ENCODE measurements around the gene KRTAP5-3. TPM values are rescaled to one million over a fixed set of nuclear protein-coding genes. Genes with fewer than 3 reads are reported as not detected.
A peak's percentile ranks its signal among the peaks of the same experiment; 100 is the strongest.

Gene KRTAP5-3
- total RNA-seq, 4 donors from 2014 or later: not detected

DNA sequence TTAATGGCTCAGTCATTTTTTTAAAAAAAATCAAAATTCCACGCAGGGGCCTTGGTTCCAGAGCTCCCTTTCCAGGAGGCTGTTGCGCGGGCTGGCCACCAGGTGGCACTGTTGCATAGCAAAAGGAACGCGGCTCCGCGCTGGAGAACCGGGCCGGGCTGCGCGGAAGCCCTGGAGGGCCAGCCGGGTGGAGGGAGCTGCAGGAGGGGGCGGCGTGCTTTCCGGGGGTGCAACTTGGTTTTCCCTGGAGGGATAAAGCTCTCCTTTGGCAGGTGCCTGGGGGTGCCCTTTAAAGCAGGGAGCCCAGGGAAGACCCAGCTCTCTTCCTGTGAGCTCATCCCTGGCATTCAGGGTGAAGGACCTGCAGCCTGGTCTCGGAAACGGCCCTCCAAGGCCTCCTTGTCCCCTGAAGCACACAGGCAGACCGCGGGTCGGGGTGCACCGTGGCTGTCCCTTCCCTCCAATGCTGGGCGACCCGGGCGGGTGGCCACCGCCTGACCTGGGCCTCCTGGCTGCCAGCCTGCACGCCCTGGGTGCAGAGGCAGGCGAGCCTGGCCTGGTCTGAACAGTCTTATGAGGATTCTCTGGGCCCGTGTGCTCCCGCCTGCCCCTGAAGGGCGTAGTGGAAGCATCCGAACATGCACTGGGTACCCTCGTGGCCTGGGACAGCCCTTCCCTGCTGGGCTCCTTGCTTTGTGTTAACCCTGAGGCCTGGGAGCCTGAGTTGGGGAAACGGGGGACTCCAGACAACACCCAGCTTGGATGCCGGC, 44.7 kb upstream of the KRTAP5-3 start:
- ATAC-seq (ENCODE audit: low FRiP score) (peak; percentile 63), DNase-seq (ENCODE audit: low spot score) (peak; percentile 64)
- TF ChIP-seq, protein P1, sequence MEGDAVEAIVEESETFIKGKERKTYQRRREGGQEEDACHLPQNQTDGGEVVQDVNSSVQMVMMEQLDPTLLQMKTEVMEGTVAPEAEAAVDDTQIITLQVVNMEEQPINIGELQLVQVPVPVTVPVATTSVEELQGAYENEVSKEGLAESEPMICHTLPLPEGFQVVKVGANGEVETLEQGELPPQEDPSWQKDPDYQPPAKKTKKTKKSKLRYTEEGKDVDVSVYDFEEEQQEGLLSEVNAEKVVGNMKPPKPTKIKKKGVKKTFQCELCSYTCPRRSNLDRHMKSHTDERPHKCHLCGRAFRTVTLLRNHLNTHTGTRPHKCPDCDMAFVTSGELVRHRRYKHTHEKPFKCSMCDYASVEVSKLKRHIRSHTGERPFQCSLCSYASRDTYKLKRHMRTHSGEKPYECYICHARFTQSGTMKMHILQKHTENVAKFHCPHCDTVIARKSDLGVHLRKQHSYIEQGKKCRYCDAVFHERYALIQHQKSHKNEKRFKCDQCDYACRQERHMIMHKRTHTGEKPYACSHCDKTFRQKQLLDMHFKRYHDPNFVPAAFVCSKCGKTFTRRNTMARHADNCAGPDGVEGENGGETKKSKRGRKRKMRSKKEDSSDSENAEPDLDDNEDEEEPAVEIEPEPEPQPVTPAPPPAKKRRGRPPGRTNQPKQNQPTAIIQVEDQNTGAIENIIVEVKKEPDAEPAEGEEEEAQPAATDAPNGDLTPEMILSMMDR (IDR thresholded peaks at IDR 0.05): peak in 2 of 3 donors; percentile 37 to 81

GRCh38 chr11:1652442-1652770, 44.1 kb upstream of the KRTAP5-3 start:
- TF ChIP-seq, protein P1 (IDR thresholded peaks at IDR 0.05): no peak
- DNase-seq (ENCODE audit: low spot score) (no peak), ATAC-seq (ENCODE audit: low FRiP score) (no peak)

DNA sequence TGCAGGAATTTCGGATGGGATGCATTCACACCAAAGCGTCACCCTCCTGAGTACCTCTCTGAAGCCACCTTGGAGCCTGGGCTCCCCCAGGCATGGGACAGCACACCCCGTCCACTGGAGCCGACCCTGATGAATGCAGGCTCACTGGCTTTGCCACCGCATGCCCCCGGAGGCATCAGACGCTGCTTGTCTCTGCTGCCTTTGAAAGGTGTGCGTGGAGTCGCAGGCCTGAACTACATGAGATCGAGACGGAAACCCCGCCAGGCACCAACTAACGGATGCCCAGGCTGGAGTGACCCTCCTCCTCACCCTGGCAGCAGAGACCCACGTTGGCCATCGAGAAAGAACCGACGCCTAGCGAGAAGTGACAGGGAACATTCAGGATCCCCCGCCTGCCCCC, 43.8 kb upstream of the KRTAP5-3 start:
- ATAC-seq (ENCODE audit: low FRiP score) (no peak), DNase-seq (ENCODE audit: low spot score) (no peak)
- TF ChIP-seq, protein P1 (IDR thresholded peaks at IDR 0.05): no peak

DNA sequence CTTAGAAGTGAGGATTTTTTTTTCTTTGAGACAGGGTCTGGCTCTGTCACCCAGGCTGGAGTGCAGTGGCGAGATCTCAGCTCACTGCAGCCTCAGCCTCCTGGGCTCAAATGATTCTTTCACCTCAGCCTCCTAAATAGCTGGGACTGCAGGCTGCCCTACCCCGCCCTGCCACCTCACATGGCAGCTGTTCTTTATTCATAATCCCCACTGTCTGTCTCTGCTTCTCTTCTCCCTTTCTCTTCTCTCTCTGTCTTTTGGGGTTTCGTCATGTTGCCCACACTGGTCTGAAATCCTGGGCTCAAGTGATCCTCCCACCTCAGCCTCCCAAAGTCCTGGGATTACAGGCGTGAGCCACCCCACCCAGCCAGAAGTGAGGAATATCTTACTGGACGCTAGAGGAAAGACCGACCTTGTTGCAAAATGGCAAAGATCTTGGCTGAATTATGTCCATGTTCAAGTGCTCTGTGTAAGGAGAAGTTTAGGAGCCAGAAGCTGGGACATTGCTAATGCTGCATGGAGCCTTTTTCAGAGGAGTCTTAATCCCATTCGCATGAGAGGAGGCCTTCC, 43.2 kb upstream of the KRTAP5-3 start:
- TF ChIP-seq, protein P1 (IDR thresholded peaks at IDR 0.05): no peak
- no peak for DNase-seq (ENCODE audit: low spot score)
- ATAC-seq (ENCODE audit: low FRiP score): no peak

DNA sequence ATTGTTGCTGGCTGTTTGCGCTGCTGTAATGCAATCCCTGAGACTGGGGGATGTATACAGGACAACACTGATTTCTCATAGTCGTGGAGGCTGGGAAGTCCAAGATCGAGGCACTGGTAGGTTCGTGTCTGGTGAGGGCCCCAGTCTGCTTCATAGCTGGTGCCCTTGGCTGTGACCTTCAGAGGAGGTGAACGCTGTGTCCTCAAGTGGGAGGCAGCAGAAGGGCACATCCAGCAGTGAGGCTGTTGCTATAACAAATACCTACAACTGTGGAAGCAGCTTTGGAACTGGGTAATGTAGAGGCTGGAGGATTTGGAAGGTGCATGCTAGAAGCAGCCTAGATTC, 42.6 kb upstream of the KRTAP5-3 start:
- ATAC-seq (ENCODE audit: low FRiP score): no peak
- DNase-seq (ENCODE audit: low spot score): no peak
- TF ChIP-seq, protein P1 (IDR thresholded peaks at IDR 0.05): no peak

- DNase-seq (ENCODE audit: low spot score): peak; percentile 9
- TF ChIP-seq, protein P1 (IDR thresholded peaks at IDR 0.05): no peak
- ATAC-seq (ENCODE audit: low FRiP score): no peak
Measured at GRCh38 chr11:1650034-1650917, 42.0 kb upstream of the KRTAP5-3 start.
